Measurements from ENCODE around the gene ARMC7. TPM values are rescaled to one million over a fixed set of nuclear protein-coding genes. Genes with fewer than 3 reads are reported as not detected.
"Not testable (repeated sequence)": the region's sequence is repeated elsewhere in the genome, so short reads cannot be mapped to it uniquely, and the experiment has no call there.

The ARMC7 gene
- total RNA-seq, 1 donor from 2014 or later: 12.0 TPM

GRCh38 chr17:75160211-75160610 lies 50.4 kb downstream of the ARMC7 start:
- Mint-ChIP-seq H3K27me3 (ENCODE audit: low read depth) (no peaks in the 10 kb centered on the region), H3K4me3 (no peak overlapping the region), H3K9me3 (no peaks in the 10 kb centered on the region), H3K36me3 (peaks cover 11% of the 10 kb centered on the region), H3K27ac (no peak overlapping the region), H3K4me1 (peaks cover 1% of the 10 kb centered on the region)
- no peak for DNase-seq (ENCODE audit: low spot score in 2 of 2, unreplicated experiment in 2 of 2)
- no peak for TF ChIP-seq CTCF (IDR thresholded peaks at IDR 0.05; ENCODE audit: unreplicated experiment)

- DNase-seq (ENCODE audit: low spot score in 2 of 2, unreplicated experiment in 2 of 2): no peak
- no peaks in the 10 kb centered on the region for H3K9me3 Mint-ChIP-seq
- no peak overlapping the region for H3K27ac Mint-ChIP-seq
- H3K4me3 Mint-ChIP-seq: no peak overlapping the region
- peaks cover 18% of the 10 kb centered on the region for H3K36me3 Mint-ChIP-seq
- no peak for TF ChIP-seq CTCF (IDR thresholded peaks at IDR 0.05; ENCODE audit: unreplicated experiment)
- no peaks in the 10 kb centered on the region for H3K4me1 Mint-ChIP-seq
- no peaks in the 10 kb centered on the region for H3K27me3 Mint-ChIP-seq (ENCODE audit: low read depth)
Observed at GRCh38 chr17:75163074-75163473, 53.3 kb downstream of the ARMC7 start.

- not testable (repeated sequence) for H3K4me3 Mint-ChIP-seq; H3K27ac Mint-ChIP-seq; DNase-seq (ENCODE audit: low spot score in 2 of 2, unreplicated experiment in 2 of 2); H3K4me1 Mint-ChIP-seq; H3K9me3 Mint-ChIP-seq; H3K27me3 Mint-ChIP-seq (ENCODE audit: low read depth)
- H3K36me3 Mint-ChIP-seq: peaks cover 18% of the 10 kb centered on the region
Observed at GRCh38 chr17:75164606-75165005, 54.8 kb downstream of the ARMC7 start.

GRCh38 chr17:75168998-75169397 lies 59.2 kb downstream of the ARMC7 start:
- Mint-ChIP-seq H3K9me3 (no peaks in the 10 kb centered on the region), H3K4me3 (no peak overlapping the region), H3K4me1 (no peaks in the 10 kb centered on the region), H3K27me3 (ENCODE audit: low read depth) (no peaks in the 10 kb centered on the region), H3K27ac (no peak overlapping the region), H3K36me3 (peaks cover 27% of the 10 kb centered on the region)
- no peak for TF ChIP-seq CTCF (IDR thresholded peaks at IDR 0.05; ENCODE audit: unreplicated experiment)
- DNase-seq (ENCODE audit: low spot score in 2 of 2, unreplicated experiment in 2 of 2): no peak

GRCh38 chr17:75173526-75173925 lies 63.8 kb downstream of the ARMC7 start:
- Mint-ChIP-seq H3K4me1 (no peaks in the 10 kb centered on the region), H3K27me3 (ENCODE audit: low read depth) (no peaks in the 10 kb centered on the region), H3K27ac (no peak overlapping the region), H3K4me3 (no peak overlapping the region), H3K9me3 (no peaks in the 10 kb centered on the region), H3K36me3 (peaks cover 19% of the 10 kb centered on the region)
- DNase-seq (ENCODE audit: low spot score in 2 of 2, unreplicated experiment in 2 of 2): no peak
- no peak for TF ChIP-seq CTCF (IDR thresholded peaks at IDR 0.05; ENCODE audit: unreplicated experiment)

- H3K4me1 Mint-ChIP-seq: no peaks in the 10 kb centered on the region
- no peak for TF ChIP-seq CTCF (IDR thresholded peaks at IDR 0.05; ENCODE audit: unreplicated experiment)
- no peaks in the 10 kb centered on the region for H3K27me3 Mint-ChIP-seq (ENCODE audit: low read depth)
- no peak for DNase-seq (ENCODE audit: low spot score in 2 of 2, unreplicated experiment in 2 of 2)
- no peak overlapping the region for H3K4me3 Mint-ChIP-seq
- peaks cover 19% of the 10 kb centered on the region for H3K36me3 Mint-ChIP-seq
- peak overlapping the region; percentile 6 for H3K27ac Mint-ChIP-seq
- H3K9me3 Mint-ChIP-seq: no peaks in the 10 kb centered on the region
Observed at GRCh38 chr17:75174996-75175395, 65.2 kb downstream of the ARMC7 start.

Data from mesothelial cell of epicardium (in vitro differentiated cells).